ENCODE data around the gene RASSF5. TPM values are rescaled to one million over a fixed set of nuclear protein-coding genes. Genes with fewer than 3 reads are reported as not detected.

RASSF5 gene
- total and polyA plus RNA-seq, 2 experiments from 2014 or later, result 0.48 to 4.4 TPM

GRCh38 chr1:206465951-206466350 lies 41.4 kb upstream of the RASSF5 start:
- TF ChIP-seq ZNF331 (CRISPR knock-in tag; IDR thresholded peaks at IDR 0.05; ENCODE audit: low read depth), result no peak
- no peak for TF ChIP-seq CREB1 (CRISPR knock-in tag; IDR thresholded peaks at IDR 0.05; ENCODE audit: low read depth)
- TF ChIP-seq EZH2 (IDR thresholded peaks at IDR 0.05; ENCODE audit: low read depth, unreplicated experiment), result no peak
- TF ChIP-seq NANOG (IDR thresholded peaks at IDR 0.05; ENCODE audit: borderline replicate concordance), result no peak
- TF ChIP-seq EZH2phosphoT487 (IDR thresholded peaks at IDR 0.05; ENCODE audit: unreplicated experiment), result no peak
- TF ChIP-seq, protein P1, sequence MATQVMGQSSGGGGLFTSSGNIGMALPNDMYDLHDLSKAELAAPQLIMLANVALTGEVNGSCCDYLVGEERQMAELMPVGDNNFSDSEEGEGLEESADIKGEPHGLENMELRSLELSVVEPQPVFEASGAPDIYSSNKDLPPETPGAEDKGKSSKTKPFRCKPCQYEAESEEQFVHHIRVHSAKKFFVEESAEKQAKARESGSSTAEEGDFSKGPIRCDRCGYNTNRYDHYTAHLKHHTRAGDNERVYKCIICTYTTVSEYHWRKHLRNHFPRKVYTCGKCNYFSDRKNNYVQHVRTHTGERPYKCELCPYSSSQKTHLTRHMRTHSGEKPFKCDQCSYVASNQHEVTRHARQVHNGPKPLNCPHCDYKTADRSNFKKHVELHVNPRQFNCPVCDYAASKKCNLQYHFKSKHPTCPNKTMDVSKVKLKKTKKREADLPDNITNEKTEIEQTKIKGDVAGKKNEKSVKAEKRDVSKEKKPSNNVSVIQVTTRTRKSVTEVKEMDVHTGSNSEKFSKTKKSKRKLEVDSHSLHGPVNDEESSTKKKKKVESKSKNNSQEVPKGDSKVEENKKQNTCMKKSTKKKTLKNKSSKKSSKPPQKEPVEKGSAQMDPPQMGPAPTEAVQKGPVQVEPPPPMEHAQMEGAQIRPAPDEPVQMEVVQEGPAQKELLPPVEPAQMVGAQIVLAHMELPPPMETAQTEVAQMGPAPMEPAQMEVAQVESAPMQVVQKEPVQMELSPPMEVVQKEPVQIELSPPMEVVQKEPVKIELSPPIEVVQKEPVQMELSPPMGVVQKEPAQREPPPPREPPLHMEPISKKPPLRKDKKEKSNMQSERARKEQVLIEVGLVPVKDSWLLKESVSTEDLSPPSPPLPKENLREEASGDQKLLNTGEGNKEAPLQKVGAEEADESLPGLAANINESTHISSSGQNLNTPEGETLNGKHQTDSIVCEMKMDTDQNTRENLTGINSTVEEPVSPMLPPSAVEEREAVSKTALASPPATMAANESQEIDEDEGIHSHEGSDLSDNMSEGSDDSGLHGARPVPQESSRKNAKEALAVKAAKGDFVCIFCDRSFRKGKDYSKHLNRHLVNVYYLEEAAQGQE (IDR thresholded peaks at IDR 0.05; ENCODE audit: unreplicated experiment), result no peak
- TF ChIP-seq JUNB (IDR thresholded peaks at IDR 0.05; ENCODE audit: unreplicated experiment), result no peak
- TF ChIP-seq ZNF114 (CRISPR knock-in tag; IDR thresholded peaks at IDR 0.05), result no peak
- TF ChIP-seq STAT1 (IDR thresholded peaks at IDR 0.05; ENCODE audit: unreplicated experiment), result no peak
- TF ChIP-seq ZNF462 (CRISPR knock-in tag; IDR thresholded peaks at IDR 0.05), result no peak
- TF ChIP-seq POLR2AphosphoS5 (IDR thresholded peaks at IDR 0.05; ENCODE audit: low read depth), result no peak
- TF ChIP-seq, protein P2, sequence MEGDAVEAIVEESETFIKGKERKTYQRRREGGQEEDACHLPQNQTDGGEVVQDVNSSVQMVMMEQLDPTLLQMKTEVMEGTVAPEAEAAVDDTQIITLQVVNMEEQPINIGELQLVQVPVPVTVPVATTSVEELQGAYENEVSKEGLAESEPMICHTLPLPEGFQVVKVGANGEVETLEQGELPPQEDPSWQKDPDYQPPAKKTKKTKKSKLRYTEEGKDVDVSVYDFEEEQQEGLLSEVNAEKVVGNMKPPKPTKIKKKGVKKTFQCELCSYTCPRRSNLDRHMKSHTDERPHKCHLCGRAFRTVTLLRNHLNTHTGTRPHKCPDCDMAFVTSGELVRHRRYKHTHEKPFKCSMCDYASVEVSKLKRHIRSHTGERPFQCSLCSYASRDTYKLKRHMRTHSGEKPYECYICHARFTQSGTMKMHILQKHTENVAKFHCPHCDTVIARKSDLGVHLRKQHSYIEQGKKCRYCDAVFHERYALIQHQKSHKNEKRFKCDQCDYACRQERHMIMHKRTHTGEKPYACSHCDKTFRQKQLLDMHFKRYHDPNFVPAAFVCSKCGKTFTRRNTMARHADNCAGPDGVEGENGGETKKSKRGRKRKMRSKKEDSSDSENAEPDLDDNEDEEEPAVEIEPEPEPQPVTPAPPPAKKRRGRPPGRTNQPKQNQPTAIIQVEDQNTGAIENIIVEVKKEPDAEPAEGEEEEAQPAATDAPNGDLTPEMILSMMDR (conservative IDR thresholded peaks at IDR 0.05; ENCODE audit: low read depth in 2 of 2), result no peak
- no peak for TF ChIP-seq ETS1 (IDR thresholded peaks at IDR 0.05)
- no peak for ATAC-seq
- no peaks in the 10 kb centered on the region for H4K20me1 ChIP-seq (replicated peaks; ENCODE audit: insufficient read depth)
- H3K4me3 ChIP-seq, result no peak overlapping the region
- H3K4me2 ChIP-seq, result no peak overlapping the region
- no peaks in the 10 kb centered on the region for H3K79me2 ChIP-seq (replicated peaks; ENCODE audit: insufficient read depth)
- H3K27ac ChIP-seq (ENCODE audit: low read depth), result no peak overlapping the region
- H3K27me3 ChIP-seq (ENCODE audit: insufficient read depth), result no peaks in the 10 kb centered on the region
- Mint-ChIP-seq H3K9me3 (no peaks in the 10 kb centered on the region), H3K27ac (no peak overlapping the region), H3K27me3 (ENCODE audit: insufficient read depth, low read depth, poor library complexity) (peaks cover 18% of the 10 kb centered on the region), H3K36me3 (ENCODE audit: low read depth) (no peaks in the 10 kb centered on the region), H3K4me3 (no peak overlapping the region), H3K4me1 (peaks cover 42% of the 10 kb centered on the region)
- peaks cover 20% of the 10 kb centered on the region for H3K4me1 ChIP-seq (ENCODE audit: insufficient read depth)
- no peaks in the 10 kb centered on the region for H3F3A ChIP-seq (replicated peaks; ENCODE audit: low read depth)
- no peak overlapping the region for H2AFZ ChIP-seq
- H3K9me2 ChIP-seq (ENCODE audit: insufficient read depth), result no peaks in the 10 kb centered on the region
- no peaks in the 10 kb centered on the region for H3K36me3 ChIP-seq (ENCODE audit: insufficient read depth)
- DNase-seq (ENCODE audit: low spot score), result no peak
